MG63 (cell line): ENCODE data around the gene DCAF11. TPM values are rescaled to one million over a fixed set of nuclear protein-coding genes. Genes with fewer than 3 reads are reported as not detected.

Experiments used
- DNase-seq: peaks from one replicate; pipeline ENCODE4 v3.0.0-alpha.2; 2020
- H3K27me3 ChIP-seq: fragments of 250-450 bp; sonication (Bioruptor Pico); 2 replicates; pipeline ENCODE4 v1.5.1; 2020; ENCODE audit warnings: mild to moderate bottlenecking, moderate library complexity
- H3K36me3 ChIP-seq: fragments of 250-450 bp; sonication (Bioruptor Pico); 2 replicates; pipeline ENCODE4 v1.5.1; 2020; ENCODE audit warnings: mild to moderate bottlenecking, moderate library complexity
- H3K4me3 ChIP-seq: fragments of 250-450 bp; sonication (Bioruptor Pico); 2 replicates; pipeline ENCODE4 v1.5.1; 2020; ENCODE audit warnings: mild to moderate bottlenecking, moderate library complexity
- H3K9me3 ChIP-seq: fragments of 250-450 bp; sonication (Bioruptor Pico); 2 replicates; pipeline ENCODE4 v1.5.1; 2020; ENCODE audit warnings: mild to moderate bottlenecking, moderate library complexity
- total RNA-seq: library from RNA; depleted of rRNA; stranded (reverse); fragments of >200 nt; shearing (Covaris generic); gene quantifications from 2 replicates; pipeline ENCODE4 v1.2.3, GENCODE V29; 2014; ENCODE audit warnings: low replicate concordance

Gene DCAF11
- total RNA-seq, 1 experiment from 2014 or later: 64.7 TPM

DNA sequence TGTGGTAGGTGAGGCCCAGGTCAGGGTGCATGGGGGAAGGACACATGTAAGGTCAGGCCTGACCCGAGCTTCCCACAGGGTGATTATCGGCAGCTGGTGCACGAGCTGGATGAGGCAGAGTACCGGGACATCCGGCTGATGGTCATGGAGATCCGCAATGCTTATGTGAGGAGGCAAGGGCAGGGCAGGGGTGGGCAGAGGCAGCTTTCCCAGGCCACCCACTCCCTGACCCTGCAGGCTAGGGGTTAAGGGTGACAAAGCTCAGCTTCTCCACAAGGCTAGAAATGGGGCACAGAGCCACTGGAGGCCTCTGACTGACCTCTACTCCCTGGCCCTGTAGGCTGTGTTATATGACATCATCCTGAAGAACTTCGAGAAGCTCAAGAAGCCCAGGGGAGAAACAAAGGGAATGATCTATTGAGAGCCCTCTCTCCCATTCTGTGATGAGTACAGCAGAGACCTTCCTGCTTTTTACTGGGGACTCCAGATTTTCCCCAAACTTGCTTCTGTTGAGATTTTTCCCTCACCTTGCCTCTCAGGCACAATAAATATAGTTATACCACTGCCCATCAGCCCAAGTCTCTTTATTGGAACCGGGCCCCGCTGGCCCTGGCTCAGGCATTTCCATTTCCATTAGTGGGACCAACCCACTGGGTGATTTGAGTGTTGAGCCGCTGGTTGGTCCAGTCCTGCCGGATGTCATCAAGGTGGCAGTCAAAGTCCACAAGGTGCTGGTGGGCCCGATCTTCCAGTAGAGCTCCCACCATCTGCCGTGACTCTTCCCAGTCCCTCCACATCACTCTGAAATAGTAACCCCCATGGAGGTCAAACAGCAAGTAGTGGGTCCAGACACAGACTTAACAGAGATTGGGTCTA is 24.1 kb downstream of the DCAF11 start:
- no peak for DNase-seq
- Histone ChIP-seq H3K27me3 (no peaks in the 10 kb centered on the region), H3K4me3 (no peak overlapping the region), H3K9me3 (no peaks in the 10 kb centered on the region), H3K36me3 (peaks cover 18% of the 10 kb centered on the region)

- H3K4me3 ChIP-seq: no peak overlapping the region; the same call in 1 of the 2 replicates
- H3K9me3 ChIP-seq: no peaks in the 10 kb centered on the region
- peaks cover 22% of the 10 kb centered on the region for H3K36me3 ChIP-seq
- DNase-seq: no peak
- no peaks in the 10 kb centered on the region for H3K27me3 ChIP-seq
These were observed 24.8 kb downstream of the DCAF11 start for GRCh38 chr14:24139272-24139934.

- no peaks in the 10 kb centered on the region for H3K27me3 ChIP-seq
- peak; percentile 98 for DNase-seq
- H3K4me3 ChIP-seq: peak within 1 kb of the TSS; percentile 78
- no peaks in the 10 kb centered on the region for H3K9me3 ChIP-seq
- peaks cover 31% of the 10 kb centered on the region for H3K36me3 ChIP-seq
These were observed 26.7 kb downstream of the DCAF11 start, which contains the start of gene EMC9 for GRCh38 chr14:24141097-24141880. EMC9 (minus strand) TSS chr14:24141591; CDS start chr14:24141304, 287 bp downstream.

DNA sequence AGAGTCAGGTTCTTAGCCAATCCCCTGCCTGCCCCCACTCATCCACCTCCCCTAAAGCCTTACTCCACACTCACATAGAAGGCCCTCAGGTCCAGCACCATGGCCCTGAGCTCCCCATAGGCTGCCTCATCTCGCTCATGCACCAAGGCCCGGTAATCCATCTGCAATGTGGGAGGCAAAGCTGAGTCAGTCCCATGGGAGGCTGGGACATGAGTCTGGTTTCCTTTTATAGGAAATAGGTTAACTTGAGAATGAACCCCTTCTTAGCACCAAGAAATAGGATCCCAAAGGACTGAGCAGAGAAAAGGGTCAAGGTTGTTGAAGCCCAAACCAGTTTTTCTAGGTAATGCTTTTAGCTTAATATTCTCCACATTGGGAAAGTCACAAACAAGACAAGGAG is 28.9 kb downstream of the DCAF11 start:
- Histone ChIP-seq H3K4me3 (no peak overlapping the region), H3K27me3 (no peaks in the 10 kb centered on the region), H3K36me3 (peaks cover 29% of the 10 kb centered on the region), H3K9me3 (no peaks in the 10 kb centered on the region)
- no peak for DNase-seq

- Histone ChIP-seq H3K27me3 (no peaks in the 10 kb centered on the region), H3K36me3 (peaks cover 27% of the 10 kb centered on the region), H3K4me3 (no peak overlapping the region), H3K9me3 (no peaks in the 10 kb centered on the region)
- no peak for DNase-seq
These were observed 29.9 kb downstream of the DCAF11 start for GRCh38 chr14:24144451-24144850.

DNA sequence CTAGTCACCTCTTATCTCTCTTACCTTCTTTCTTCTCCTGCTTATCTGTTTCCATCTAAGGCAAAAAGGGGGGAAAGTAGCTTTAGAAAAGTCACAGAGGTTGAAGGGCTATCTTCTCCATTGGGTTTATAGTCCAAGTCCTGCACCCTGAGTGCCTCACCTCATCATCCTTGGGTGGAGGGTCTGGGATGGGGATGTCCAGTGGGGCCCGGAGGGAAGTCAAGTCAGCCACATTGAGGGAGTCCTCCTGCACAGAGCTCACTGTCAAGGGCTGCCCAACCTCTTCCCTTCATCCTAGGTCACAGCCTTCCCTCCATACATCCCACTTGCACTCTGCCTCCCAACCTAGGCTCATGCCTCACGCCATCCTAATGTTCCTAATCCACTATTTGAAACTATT is 30.6 kb downstream of the DCAF11 start:
- no peak overlapping the region; the same call in 1 of the 2 replicates for H3K4me3 ChIP-seq
- H3K9me3 ChIP-seq: no peaks in the 10 kb centered on the region
- H3K27me3 ChIP-seq: no peaks in the 10 kb centered on the region
- peaks cover 29% of the 10 kb centered on the region for H3K36me3 ChIP-seq
- DNase-seq: no peak

GRCh38 chr14:24145690-24146452 is 31.3 kb downstream of the DCAF11 start:
- no peaks in the 10 kb centered on the region for H3K27me3 ChIP-seq
- peak overlapping the region; percentile 94 for H3K4me3 ChIP-seq
- DNase-seq: no peak
- no peaks in the 10 kb centered on the region for H3K9me3 ChIP-seq
- peaks cover 32% of the 10 kb centered on the region for H3K36me3 ChIP-seq

- no peaks in the 10 kb centered on the region for H3K27me3 ChIP-seq
- H3K36me3 ChIP-seq: peaks cover 35% of the 10 kb centered on the region
- no peaks in the 10 kb centered on the region for H3K9me3 ChIP-seq
- DNase-seq: peak; percentile 97
- H3K4me3 ChIP-seq: peak within 1 kb of the TSS; percentile 94
These were observed 31.9 kb downstream of the DCAF11 start, which contains the start of gene PSME2 for GRCh38 chr14:24146453-24146977. PSME2 (minus strand) TSS chr14:24146610; CDS start chr14:24146581, 29 bp downstream.

DNA sequence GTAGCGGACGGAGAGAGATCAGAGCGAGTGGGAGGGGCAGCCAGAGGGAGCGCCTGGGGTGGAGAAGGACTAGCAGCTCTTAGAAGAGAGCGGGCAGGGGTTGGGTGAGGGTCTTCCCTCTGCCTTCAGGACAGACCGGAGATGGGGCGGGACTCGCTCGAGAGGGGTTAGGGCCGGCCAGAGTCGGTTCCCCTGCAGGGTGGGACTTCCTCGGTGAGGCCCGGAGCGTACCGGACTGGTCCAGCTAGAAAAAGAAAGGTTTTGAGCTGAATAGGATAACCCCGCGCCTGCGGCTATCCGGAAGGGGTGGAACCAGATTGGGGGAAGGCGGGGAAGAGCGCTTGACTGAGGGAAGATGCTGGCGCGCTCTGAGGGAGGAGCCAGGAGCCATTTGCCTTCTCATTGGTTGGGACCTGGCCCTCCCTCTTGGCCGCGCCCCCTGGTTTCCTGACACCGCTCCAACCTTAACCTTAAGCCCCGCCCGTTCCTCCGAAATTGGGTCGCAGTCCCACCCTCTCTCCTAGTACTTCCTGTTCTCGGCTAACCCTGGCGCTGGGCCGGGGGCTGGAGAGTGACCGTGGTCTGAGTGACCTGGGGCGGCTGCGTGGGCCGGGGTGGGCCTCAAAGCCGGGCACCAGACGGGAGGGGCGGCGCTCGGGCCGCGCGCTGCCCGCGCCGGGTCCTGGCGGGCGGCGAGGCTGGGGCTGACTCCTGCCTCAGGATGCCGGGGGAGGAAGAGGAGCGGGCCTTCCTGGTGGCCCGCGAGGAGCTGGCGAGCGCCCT is 32.6 kb downstream of the DCAF11 start, which contains the start of gene RNF31:
Gene RNF31 (plus strand): TSS at position 521 of the 783 bp plus-strand sequence. CDS start 201 bp downstream, at position 722.
- Histone ChIP-seq H3K27me3 (no peaks in the 10 kb centered on the region), H3K36me3 (peaks cover 35% of the 10 kb centered on the region), H3K4me3 (peak within 1 kb of the TSS; percentile 94), H3K9me3 (no peaks in the 10 kb centered on the region)
- DNase-seq: peak; percentile 94

- Histone ChIP-seq H3K9me3 (no peaks in the 10 kb centered on the region), H3K4me3 (peak overlapping the region; percentile 94), H3K27me3 (no peaks in the 10 kb centered on the region), H3K36me3 (peaks cover 32% of the 10 kb centered on the region)
- DNase-seq: no peak
These were observed 33.3 kb downstream of the DCAF11 start for GRCh38 chr14:24147761-24148428.

GRCh38 chr14:24149302-24149969 is 34.9 kb downstream of the DCAF11 start:
- no peak for DNase-seq
- Histone ChIP-seq H3K36me3 (peaks cover 27% of the 10 kb centered on the region), H3K4me3 (no peak overlapping the region)

DNA sequence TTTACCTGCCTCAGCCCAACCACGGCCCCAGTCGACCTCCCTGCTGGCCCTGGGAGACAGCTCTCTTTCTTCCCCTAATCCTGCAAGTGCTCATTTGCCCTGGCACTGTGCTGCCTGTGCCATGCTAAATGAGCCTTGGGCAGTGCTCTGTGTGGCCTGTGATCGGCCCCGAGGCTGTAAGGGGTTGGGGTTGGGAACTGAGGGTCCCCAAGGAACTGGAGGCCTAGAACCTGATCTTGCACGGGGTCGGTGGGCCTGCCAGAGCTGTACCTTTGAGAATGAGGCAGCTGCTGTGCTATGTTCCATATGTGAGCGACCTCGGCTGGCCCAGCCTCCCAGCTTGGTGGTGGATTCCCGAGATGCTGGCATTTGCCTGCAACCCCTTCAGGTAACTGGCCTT is 35.5 kb downstream of the DCAF11 start:
- Histone ChIP-seq H3K27me3 (no peaks in the 10 kb centered on the region), H3K9me3 (no peaks in the 10 kb centered on the region), H3K4me3 (no peak overlapping the region), H3K36me3 (peaks cover 25% of the 10 kb centered on the region)
- no peak for DNase-seq

More at GRCh38 chr14:24149302-24149969, 34.9 kb downstream of the DCAF11 start:
- H3K9me3 ChIP-seq: no peaks in the 10 kb centered on the region
- no peaks in the 10 kb centered on the region for H3K27me3 ChIP-seq

GRCh38 chr14:24150567-24150966 is 36.0 kb downstream of the DCAF11 start:
- H3K4me3 ChIP-seq: no peak overlapping the region
- H3K36me3 ChIP-seq: peaks cover 29% of the 10 kb centered on the region
- DNase-seq: no peak
- H3K27me3 ChIP-seq: no peaks in the 10 kb centered on the region
- H3K9me3 ChIP-seq: no peaks in the 10 kb centered on the region

- no peak overlapping the region for H3K4me3 ChIP-seq
- no peak for DNase-seq
- H3K9me3 ChIP-seq: no peaks in the 10 kb centered on the region
- H3K36me3 ChIP-seq: peaks cover 31% of the 10 kb centered on the region
- no peaks in the 10 kb centered on the region for H3K27me3 ChIP-seq
These were observed 36.4 kb downstream of the DCAF11 start for GRCh38 chr14:24150993-24151392.
